Activated CD4-positive, alpha-beta T cell treated with anti-CD3 and anti-CD28 coated beads, Interleukin-2, amount 10 ng/mL, durations not matched to agents 24 days and 14 days (primary cell): ENCODE measurements around the gene FEN1. TPM values are rescaled to one million over a fixed set of nuclear protein-coding genes. Genes with fewer than 3 reads are reported as not detected.

Experiments used
- DNase-seq: peaks from one replicate; pipeline ENCODE4 v3.0.0; 2022
- H3K27ac Mint-ChIP-seq: one replicate; pipeline ENCODE4 v1.8.0; 2022; ENCODE audit warnings: mild to moderate bottlenecking, mixed read lengths
- H3K27me3 Mint-ChIP-seq: one replicate; pipeline ENCODE4 v1.8.0; 2022; ENCODE audit warnings: mixed read lengths
- H3K36me3 Mint-ChIP-seq: one replicate; pipeline ENCODE4 v1.8.0; 2022; ENCODE audit warnings: low read depth, mild to moderate bottlenecking, mixed read lengths
- H3K4me1 Mint-ChIP-seq: one replicate; pipeline ENCODE4 v1.8.0; 2021; ENCODE audit warnings: mixed read lengths
- H3K4me3 Mint-ChIP-seq: one replicate; pipeline ENCODE4 v1.8.0; 2022; ENCODE audit warnings: mild to moderate bottlenecking, moderate library complexity, mixed read lengths
- H3K9me3 Mint-ChIP-seq: one replicate; pipeline ENCODE4 v1.8.0; 2021; ENCODE audit warnings: mixed read lengths
- intact Hi-C: fragments of 100-400 bp; cut with micrococcal nuclease; formaldehyde crosslinking; loops from one replicate; pipeline ENCODE4 v1.15.1; 2023
- total RNA-seq: library from RNA; stranded (reverse); gene quantifications from 2 replicates; pipeline ENCODE4 v1.2.3, GENCODE V29; 2022

The FEN1 gene
- total RNA-seq, 1 donor from 2014 or later: 144 TPM

GRCh38 chr11:61785837-61786402 is 6.8 kb upstream of the FEN1 start:
- peaks cover 30% of the 10 kb centered on the region for H3K36me3 Mint-ChIP-seq
- no peaks in the 10 kb centered on the region for H3K9me3 Mint-ChIP-seq
- no peak overlapping the region for H3K4me3 Mint-ChIP-seq
- DNase-seq: no peak
- peaks cover 11% of the 10 kb centered on the region for H3K4me1 Mint-ChIP-seq
- intact Hi-C loops: no loop called here
- no peaks in the 10 kb centered on the region for H3K27me3 Mint-ChIP-seq
- no peak overlapping the region for H3K27ac Mint-ChIP-seq

- no peaks in the 10 kb centered on the region for H3K27me3 Mint-ChIP-seq
- peaks cover 19% of the 10 kb centered on the region for H3K4me1 Mint-ChIP-seq
- H3K9me3 Mint-ChIP-seq: no peaks in the 10 kb centered on the region
- no peak overlapping the region for H3K4me3 Mint-ChIP-seq
- intact Hi-C loops: no loop called here
- H3K27ac Mint-ChIP-seq: no peak overlapping the region
- DNase-seq: peak; percentile 66
- H3K36me3 Mint-ChIP-seq: peaks cover 41% of the 10 kb centered on the region
These were observed 4.7 kb upstream of the FEN1 start for GRCh38 chr11:61787928-61788491.

- peaks cover 51% of the 10 kb centered on the region for H3K36me3 Mint-ChIP-seq
- no peaks in the 10 kb centered on the region for H3K27me3 Mint-ChIP-seq
- no peaks in the 10 kb centered on the region for H3K9me3 Mint-ChIP-seq
- peak; percentile 85 for DNase-seq
- intact Hi-C loops: loop anchor here (1.0 to 10.0 kb wide), 7 partner anchors 15 to 427 kb away; partner anchors contain the start of genes CYB561A3, FADS2, FTH1 and SYT7
- H3K27ac Mint-ChIP-seq: peak overlapping the region; percentile 99
- H3K4me3 Mint-ChIP-seq: peak overlapping the region; percentile 95
- H3K4me1 Mint-ChIP-seq: peaks cover 37% of the 10 kb centered on the region
These were observed 888 bp upstream of the FEN1 start for GRCh38 chr11:61791737-61792309.

- no peaks in the 10 kb centered on the region for H3K9me3 Mint-ChIP-seq
- intact Hi-C loops: loop anchor here (10.0 kb wide), 1 partner anchor 428 kb away; the partner anchor contains the start of genes CYB561A3 and TMEM138
These were observed 545 bp downstream of the FEN1 start for GRCh38 chr11:61793083-61793828.

GRCh38 chr11:61793829-61794204 is 1.1 kb downstream of the FEN1 start:
- Mint-ChIP-seq H3K4me1 (peaks cover 46% of the 10 kb centered on the region), H3K27me3 (no peaks in the 10 kb centered on the region), H3K9me3 (no peaks in the 10 kb centered on the region), H3K4me3 (peak overlapping the region; percentile 95), H3K27ac (peak overlapping the region; percentile 75), H3K36me3 (peaks cover 56% of the 10 kb centered on the region)
- intact Hi-C loops: loop anchor here (10.0 kb wide), 1 partner anchor 429 kb away; the partner anchor contains the start of genes CYB561A3 and TMEM138
- DNase-seq: no peak

More at GRCh38 chr11:61793083-61793828, 545 bp downstream of the FEN1 start:
- DNase-seq: no peak
- Mint-ChIP-seq H3K4me1 (peaks cover 44% of the 10 kb centered on the region), H3K36me3 (peaks cover 58% of the 10 kb centered on the region), H3K27ac (peak overlapping the region; percentile 99), H3K27me3 (no peaks in the 10 kb centered on the region), H3K4me3 (peak overlapping the region; percentile 95)

GRCh38 chr11:61794579-61794978 is 1.9 kb downstream of the FEN1 start:
- Mint-ChIP-seq H3K4me1 (peaks cover 42% of the 10 kb centered on the region), H3K4me3 (peak overlapping the region; percentile 40), H3K27ac (no peak overlapping the region), H3K36me3 (peaks cover 56% of the 10 kb centered on the region), H3K9me3 (no peaks in the 10 kb centered on the region), H3K27me3 (no peaks in the 10 kb centered on the region)
- no peak for DNase-seq
- intact Hi-C loops: loop anchor here (10.0 kb wide), 1 partner anchor 430 kb away; the partner anchor contains the start of genes CYB561A3 and TMEM138

- intact Hi-C loops: loop anchor here (5.0 to 10.0 kb wide), 2 partner anchors 312 to 431 kb away; partner anchors contain the start of genes CYB561A3 and TMEM138
- no peaks in the 10 kb centered on the region for H3K27me3 Mint-ChIP-seq
- no peaks in the 10 kb centered on the region for H3K9me3 Mint-ChIP-seq
- peak overlapping the region; percentile 32 for H3K27ac Mint-ChIP-seq
- peaks cover 37% of the 10 kb centered on the region for H3K4me1 Mint-ChIP-seq
- no peak for DNase-seq
- H3K4me3 Mint-ChIP-seq: peak overlapping the region; percentile 52
- H3K36me3 Mint-ChIP-seq: peaks cover 54% of the 10 kb centered on the region
These were observed 2.7 kb downstream of the FEN1 start for GRCh38 chr11:61795459-61795858.

GRCh38 chr11:61795876-61796526 is 3.3 kb downstream of the FEN1 start:
- H3K27me3 Mint-ChIP-seq: no peaks in the 10 kb centered on the region
- H3K9me3 Mint-ChIP-seq: no peaks in the 10 kb centered on the region
- peaks cover 38% of the 10 kb centered on the region for H3K4me1 Mint-ChIP-seq
- H3K27ac Mint-ChIP-seq: peak overlapping the region; percentile 66
- peaks cover 56% of the 10 kb centered on the region for H3K36me3 Mint-ChIP-seq
- H3K4me3 Mint-ChIP-seq: no peak overlapping the region
- no peak for DNase-seq
- intact Hi-C loops: loop anchor here (2.0 to 10.0 kb wide), 3 partner anchors 103 to 431 kb away; partner anchors contain the start of genes CYB561A3 and TMEM138

GRCh38 chr11:61797263-61797944 is 4.7 kb downstream of the FEN1 start:
- peak overlapping the region; percentile 11 for H3K27ac Mint-ChIP-seq
- H3K4me3 Mint-ChIP-seq: no peak overlapping the region

GRCh38 chr11:61799665-61800284 is 7.1 kb downstream of the FEN1 start:
- no peak for DNase-seq
- Mint-ChIP-seq H3K27ac (no peak overlapping the region), H3K4me3 (no peak overlapping the region), H3K36me3 (peaks cover 75% of the 10 kb centered on the region), H3K9me3 (no peaks in the 10 kb centered on the region), H3K27me3 (no peaks in the 10 kb centered on the region), H3K4me1 (peaks cover 30% of the 10 kb centered on the region)
- intact Hi-C loops: loop anchor here (5.0 to 10.0 kb wide), 2 partner anchors 308 to 435 kb away; partner anchors contain the start of genes CYB561A3 and TMEM138

More at GRCh38 chr11:61797263-61797944, 4.7 kb downstream of the FEN1 start:
- H3K9me3 Mint-ChIP-seq: no peaks in the 10 kb centered on the region
- H3K4me1 Mint-ChIP-seq: peaks cover 34% of the 10 kb centered on the region
- DNase-seq: peak; percentile 92
- intact Hi-C loops: loop anchor here (1.0 to 10.0 kb wide), 5 partner anchors 74 to 433 kb away; partner anchors contain the start of genes CYB561A3 and TMEM138
- H3K27me3 Mint-ChIP-seq: no peaks in the 10 kb centered on the region
- H3K36me3 Mint-ChIP-seq: peaks cover 59% of the 10 kb centered on the region

GRCh38 chr11:61800331-61801281 is 7.9 kb downstream of the FEN1 start:
- H3K27ac Mint-ChIP-seq: peak overlapping the region; percentile 30
- peaks cover 78% of the 10 kb centered on the region for H3K36me3 Mint-ChIP-seq
- H3K4me3 Mint-ChIP-seq: no peak overlapping the region
- peaks cover 23% of the 10 kb centered on the region for H3K4me1 Mint-ChIP-seq
- no peaks in the 10 kb centered on the region for H3K9me3 Mint-ChIP-seq
- intact Hi-C loops: no loop called here
- no peaks in the 10 kb centered on the region for H3K27me3 Mint-ChIP-seq
- DNase-seq: no peak
